ENCODE data around the gene ATL3. TPM values are rescaled to one million over a fixed set of nuclear protein-coding genes. Genes with fewer than 3 reads are reported as not detected.

The ATL3 gene
- total RNA-seq, 1 experiment from 2014 or later = 55.1 TPM

- peaks cover 12% of the 10 kb centered on the region for H3K4me1 Mint-ChIP-seq (ENCODE audit: low read depth, unreplicated experiment)
- Histone ChIP-seq H3K27me3 (replicated peaks; ENCODE audit: control insufficient read depth, insufficient read depth, low read length) (no peaks in the 10 kb centered on the region), H3K4me1 (peaks cover 24% of the 10 kb centered on the region), H3K9me3 (no peaks in the 10 kb centered on the region), H3K36me3 (ENCODE audit: control insufficient read depth, insufficient read depth, low read length) (no peaks in the 10 kb centered on the region; the same call in 1 of the 2 replicates), H3K4me3 (ENCODE audit: low read depth, low read length) (no peak overlapping the region)
- no peak overlapping the region for H3K4me3 Mint-ChIP-seq (ENCODE audit: unreplicated experiment)
- intact Hi-C loops (cut with micrococcal nuclease; ENCODE audit: unreplicated experiment) = no loop called here
- no peaks in the 10 kb centered on the region for H3K9me3 Mint-ChIP-seq (ENCODE audit: unreplicated experiment)
- H3K36me3 Mint-ChIP-seq (ENCODE audit: insufficient read depth, unreplicated experiment) = no peaks in the 10 kb centered on the region
- no peak for TF ChIP-seq CTCF (IDR thresholded peaks at IDR 0.05; ENCODE audit: insufficient read depth in 1 of 2, low read depth in 1 of 2, low read length in 1 of 2, severe bottlenecking in 1 of 2, unreplicated experiment in 1 of 2)
- no peak overlapping the region for H3K27ac Mint-ChIP-seq (ENCODE audit: unreplicated experiment)
- no TSS peak for BruUV-seq (replicated peaks)
- ChIA-PET POLR2A (no interaction called here), CTCF (no interaction called here)
- H3K27me3 Mint-ChIP-seq (ENCODE audit: insufficient read depth, unreplicated experiment) = no peaks in the 10 kb centered on the region
- DNase-seq = no peak
These were observed 61.1 kb downstream of the ATL3 start for GRCh38 chr11:63609971-63610580.

- H3K9me3 ChIP-seq = no peaks in the 10 kb centered on the region
- no peaks in the 10 kb centered on the region for H3K27me3 ChIP-seq (replicated peaks; ENCODE audit: control insufficient read depth, insufficient read depth, low read length)
- Mint-ChIP-seq H3K27ac (ENCODE audit: unreplicated experiment) (peak overlapping the region; percentile 43), H3K9me3 (ENCODE audit: unreplicated experiment) (no peaks in the 10 kb centered on the region), H3K27me3 (ENCODE audit: insufficient read depth, unreplicated experiment) (no peaks in the 10 kb centered on the region), H3K36me3 (ENCODE audit: insufficient read depth, unreplicated experiment) (no peaks in the 10 kb centered on the region), H3K4me1 (ENCODE audit: low read depth, unreplicated experiment) (peaks cover 12% of the 10 kb centered on the region), H3K4me3 (ENCODE audit: unreplicated experiment) (no peak overlapping the region)
- H3K4me1 ChIP-seq = peaks cover 24% of the 10 kb centered on the region
- no TSS peak for BruUV-seq (replicated peaks)
- no peak for DNase-seq
- H3K4me3 ChIP-seq (ENCODE audit: low read depth, low read length) = no peak overlapping the region
- ChIA-PET POLR2A (no interaction called here), CTCF (no interaction called here)
- intact Hi-C loops (cut with micrococcal nuclease; ENCODE audit: unreplicated experiment) = no loop called here
- no peaks in the 10 kb centered on the region; the same call in 1 of the 2 replicates for H3K36me3 ChIP-seq (ENCODE audit: control insufficient read depth, insufficient read depth, low read length)
- no peak for TF ChIP-seq CTCF (IDR thresholded peaks at IDR 0.05; ENCODE audit: insufficient read depth in 1 of 2, low read depth in 1 of 2, low read length in 1 of 2, severe bottlenecking in 1 of 2, unreplicated experiment in 1 of 2)
These were observed 61.6 kb downstream of the ATL3 start for GRCh38 chr11:63609536-63609935.

- H3K36me3 ChIP-seq (ENCODE audit: control insufficient read depth, insufficient read depth, low read length) = no peaks in the 10 kb centered on the region; the same call in 1 of the 2 replicates
- no peaks in the 10 kb centered on the region for H3K9me3 ChIP-seq
- H3K36me3 Mint-ChIP-seq (ENCODE audit: insufficient read depth, unreplicated experiment) = no peaks in the 10 kb centered on the region
- no peaks in the 10 kb centered on the region for H3K27me3 ChIP-seq (replicated peaks; ENCODE audit: control insufficient read depth, insufficient read depth, low read length)
- H3K4me1 ChIP-seq = peaks cover 24% of the 10 kb centered on the region
- no peak overlapping the region for H3K4me3 Mint-ChIP-seq (ENCODE audit: unreplicated experiment)
- BruUV-seq (replicated peaks) = no TSS peak
- TF ChIP-seq CTCF (IDR thresholded peaks at IDR 0.05; ENCODE audit: insufficient read depth in 1 of 2, low read depth in 1 of 2, low read length in 1 of 2, severe bottlenecking in 1 of 2, unreplicated experiment in 1 of 2) = no peak
- no peak overlapping the region for H3K4me3 ChIP-seq (ENCODE audit: low read depth, low read length)
- POLR2A ChIA-PET = interaction anchor here (0.5 kb wide), 1 partner anchor 47 kb away, joined by 4 read pairs; no protein-coding TSS in a partner anchor
- no peaks in the 10 kb centered on the region for H3K27me3 Mint-ChIP-seq (ENCODE audit: insufficient read depth, unreplicated experiment)
- no peak for DNase-seq
- H3K27ac Mint-ChIP-seq (ENCODE audit: unreplicated experiment) = peak overlapping the region; percentile 43
- H3K4me1 Mint-ChIP-seq (ENCODE audit: low read depth, unreplicated experiment) = peaks cover 12% of the 10 kb centered on the region
- CTCF ChIA-PET = no interaction called here
- intact Hi-C loops (cut with micrococcal nuclease; ENCODE audit: unreplicated experiment) = no loop called here
- no peaks in the 10 kb centered on the region for H3K9me3 Mint-ChIP-seq (ENCODE audit: unreplicated experiment)
These were observed 62.5 kb downstream of the ATL3 start for GRCh38 chr11:63608353-63609345.
